ENCODE results near the gene GPR132. TPM values are rescaled to one million over a fixed set of nuclear protein-coding genes. Genes with fewer than 3 reads are reported as not detected.

Gene GPR132
- total RNA-seq, 6 experiments from 2014 or later: 0.05 to 0.14 TPM; not detected in 4

DNA sequence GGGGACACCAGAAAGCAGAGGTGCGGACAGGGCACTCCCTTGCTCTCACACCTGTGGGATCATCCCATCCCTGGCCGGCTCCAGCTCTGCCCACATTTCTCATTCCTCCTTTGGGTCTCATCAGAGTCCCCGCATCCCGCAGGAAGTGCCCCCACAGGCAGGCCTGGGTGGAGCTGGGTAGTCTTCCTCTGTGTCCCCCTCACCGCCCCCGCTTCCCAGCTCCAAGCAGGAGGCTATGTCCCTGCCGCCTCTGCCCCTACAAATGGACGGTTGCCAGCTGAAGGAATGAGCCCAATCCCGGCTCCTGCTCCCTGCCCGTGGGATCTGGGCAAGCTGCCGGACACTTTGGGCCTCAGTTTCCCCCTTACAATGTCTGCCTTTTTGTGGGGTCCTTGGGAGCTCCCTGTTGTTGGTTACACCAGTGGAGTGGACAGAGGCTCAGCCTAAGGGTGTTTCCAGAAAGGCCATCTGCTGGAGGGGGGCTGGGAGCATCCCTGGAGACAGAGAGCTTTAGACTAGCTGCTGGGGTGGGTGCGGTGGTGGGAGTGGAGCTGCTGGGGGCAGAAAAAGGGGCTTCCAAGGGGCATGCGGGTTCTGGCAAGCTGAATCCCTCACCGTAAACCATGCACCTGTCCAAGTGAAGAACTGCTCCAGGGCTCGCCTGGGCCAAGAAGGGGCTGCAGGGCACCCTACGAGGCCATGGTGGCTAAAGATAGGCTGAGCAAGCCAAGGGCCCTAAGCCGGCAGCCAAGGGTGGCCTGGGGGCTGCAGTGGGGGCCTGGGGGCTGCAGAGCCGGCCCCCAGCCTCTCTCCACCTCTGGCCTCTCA, 7.9 kb upstream of the GPR132 start:
- no peaks in the 10 kb centered on the region for H3K9me3 Mint-ChIP-seq
- DNase-seq: no peak
- H3K4me1 Mint-ChIP-seq (ENCODE audit: low read depth): peaks cover 15% of the 10 kb centered on the region
- no peak overlapping the region for H3K4me3 Mint-ChIP-seq
- no peak overlapping the region for H3K27ac Mint-ChIP-seq
- H3K27me3 Mint-ChIP-seq (ENCODE audit: insufficient read depth): peaks cover 8% of the 10 kb centered on the region
- no peaks in the 10 kb centered on the region for H3K36me3 Mint-ChIP-seq (ENCODE audit: low read depth)
- TF ChIP-seq, protein P1, sequence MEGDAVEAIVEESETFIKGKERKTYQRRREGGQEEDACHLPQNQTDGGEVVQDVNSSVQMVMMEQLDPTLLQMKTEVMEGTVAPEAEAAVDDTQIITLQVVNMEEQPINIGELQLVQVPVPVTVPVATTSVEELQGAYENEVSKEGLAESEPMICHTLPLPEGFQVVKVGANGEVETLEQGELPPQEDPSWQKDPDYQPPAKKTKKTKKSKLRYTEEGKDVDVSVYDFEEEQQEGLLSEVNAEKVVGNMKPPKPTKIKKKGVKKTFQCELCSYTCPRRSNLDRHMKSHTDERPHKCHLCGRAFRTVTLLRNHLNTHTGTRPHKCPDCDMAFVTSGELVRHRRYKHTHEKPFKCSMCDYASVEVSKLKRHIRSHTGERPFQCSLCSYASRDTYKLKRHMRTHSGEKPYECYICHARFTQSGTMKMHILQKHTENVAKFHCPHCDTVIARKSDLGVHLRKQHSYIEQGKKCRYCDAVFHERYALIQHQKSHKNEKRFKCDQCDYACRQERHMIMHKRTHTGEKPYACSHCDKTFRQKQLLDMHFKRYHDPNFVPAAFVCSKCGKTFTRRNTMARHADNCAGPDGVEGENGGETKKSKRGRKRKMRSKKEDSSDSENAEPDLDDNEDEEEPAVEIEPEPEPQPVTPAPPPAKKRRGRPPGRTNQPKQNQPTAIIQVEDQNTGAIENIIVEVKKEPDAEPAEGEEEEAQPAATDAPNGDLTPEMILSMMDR (IDR thresholded peaks at IDR 0.05): no peak

DNA sequence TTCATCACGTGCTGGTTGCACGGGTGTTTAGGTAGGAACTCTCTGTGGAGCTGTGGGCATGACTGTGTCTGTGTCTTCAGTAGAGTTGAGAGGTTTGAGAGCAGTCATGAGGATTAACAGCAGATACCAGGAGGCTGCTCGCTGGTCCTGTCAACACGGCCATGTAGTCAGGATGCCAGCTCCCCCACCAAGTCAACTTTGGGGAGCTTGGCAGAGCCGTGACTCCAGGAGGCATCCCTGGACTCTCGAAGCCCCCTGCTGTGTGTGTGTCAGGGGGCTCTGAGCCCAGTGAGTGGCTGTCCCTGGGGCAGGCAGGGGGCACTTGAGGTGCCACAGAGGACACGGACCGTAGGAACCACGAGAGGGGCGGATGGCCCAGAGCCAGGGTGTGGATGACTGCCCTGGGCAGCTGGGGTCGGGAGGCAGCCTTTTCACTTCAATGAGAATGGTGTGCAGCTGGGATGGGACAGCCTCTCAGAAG, 7.2 kb upstream of the GPR132 start:
- Mint-ChIP-seq H3K4me3 (no peak overlapping the region), H3K27me3 (ENCODE audit: insufficient read depth) (peaks cover 6% of the 10 kb centered on the region), H3K27ac (no peak overlapping the region), H3K9me3 (no peaks in the 10 kb centered on the region), H3K36me3 (ENCODE audit: low read depth) (no peaks in the 10 kb centered on the region), H3K4me1 (ENCODE audit: low read depth) (peaks cover 17% of the 10 kb centered on the region)
- TF ChIP-seq, protein P1 (IDR thresholded peaks at IDR 0.05): no peak
- DNase-seq: no peak

DNA sequence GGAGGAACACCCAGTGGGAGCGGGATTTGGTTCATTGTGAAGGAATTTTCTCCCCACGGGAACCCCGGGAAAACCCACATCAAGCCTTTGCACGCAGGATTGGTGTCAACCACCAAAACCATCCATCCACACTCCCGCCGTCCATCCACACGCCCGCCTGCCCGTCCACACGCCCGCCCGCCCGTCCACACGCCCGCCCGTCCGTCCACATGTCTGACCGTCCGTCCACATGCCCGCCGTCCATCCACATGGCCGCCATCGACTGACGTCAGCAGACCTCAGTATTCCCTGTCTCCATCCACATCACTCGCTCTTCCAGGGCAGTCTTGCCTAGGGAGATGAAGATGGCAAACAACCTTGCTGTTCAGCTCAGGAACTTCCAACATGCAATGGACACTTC, 6.7 kb upstream of the GPR132 start:
- H3K27me3 Mint-ChIP-seq (ENCODE audit: insufficient read depth): peaks cover 4% of the 10 kb centered on the region
- no peak overlapping the region for H3K27ac Mint-ChIP-seq
- TF ChIP-seq, protein P1 (IDR thresholded peaks at IDR 0.05): no peak
- H3K9me3 Mint-ChIP-seq: no peaks in the 10 kb centered on the region
- no peak for DNase-seq
- H3K36me3 Mint-ChIP-seq (ENCODE audit: low read depth): no peaks in the 10 kb centered on the region
- no peak overlapping the region for H3K4me3 Mint-ChIP-seq
- peaks cover 22% of the 10 kb centered on the region for H3K4me1 Mint-ChIP-seq (ENCODE audit: low read depth)

DNA sequence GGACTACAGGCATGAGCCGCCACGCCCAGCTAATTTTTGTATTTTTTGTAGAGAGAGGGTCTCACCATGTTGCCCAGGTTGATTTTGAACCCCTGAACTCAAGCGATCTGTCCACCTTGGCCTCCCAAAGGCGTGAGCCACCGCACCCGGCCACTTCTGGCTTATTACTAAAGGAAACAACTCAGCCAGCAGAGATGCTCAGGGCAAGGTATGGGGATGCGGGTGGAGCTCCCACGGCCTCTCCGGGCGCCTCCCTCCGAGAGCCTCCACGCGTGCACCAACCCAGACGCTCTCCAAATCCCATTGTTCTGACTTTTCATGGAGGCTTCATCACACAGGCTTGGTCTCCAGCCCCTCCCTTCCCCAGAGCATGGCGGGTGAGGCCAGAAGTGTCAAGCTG, 6.1 kb upstream of the GPR132 start:
- peaks cover 22% of the 10 kb centered on the region for H3K4me1 Mint-ChIP-seq (ENCODE audit: low read depth)
- no peak for DNase-seq
- no peaks in the 10 kb centered on the region for H3K9me3 Mint-ChIP-seq
- no peaks in the 10 kb centered on the region for H3K36me3 Mint-ChIP-seq (ENCODE audit: low read depth)
- TF ChIP-seq, protein P1 (IDR thresholded peaks at IDR 0.05): no peak
- H3K27me3 Mint-ChIP-seq (ENCODE audit: insufficient read depth): peaks cover 4% of the 10 kb centered on the region
- peak overlapping the region; percentile 40; the same call in 1 of the 2 replicates for H3K27ac Mint-ChIP-seq
- no peak overlapping the region for H3K4me3 Mint-ChIP-seq

DNA sequence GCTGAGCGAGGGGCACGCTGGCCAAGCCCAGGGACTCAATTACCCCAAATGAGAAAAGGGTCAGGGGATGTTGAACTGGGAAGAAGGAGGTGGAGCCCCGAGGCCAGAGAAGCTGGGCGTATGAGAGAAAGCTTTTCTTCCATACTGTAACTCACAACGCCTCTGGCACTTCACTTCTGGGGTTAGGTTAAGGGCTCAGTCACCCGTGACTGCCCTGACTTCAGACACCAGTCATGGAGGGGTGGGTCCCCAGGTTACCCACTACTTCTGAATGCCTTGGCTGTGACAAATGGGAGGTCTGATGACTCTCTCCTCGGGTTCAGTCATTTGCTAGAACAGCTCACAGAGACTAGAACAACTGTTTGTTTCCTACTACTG, 5.5 kb upstream of the GPR132 start:
- no peak overlapping the region for H3K4me3 Mint-ChIP-seq
- no peak for DNase-seq
- peaks cover 22% of the 10 kb centered on the region for H3K4me1 Mint-ChIP-seq (ENCODE audit: low read depth)
- H3K36me3 Mint-ChIP-seq (ENCODE audit: low read depth): no peaks in the 10 kb centered on the region
- H3K27ac Mint-ChIP-seq: no peak overlapping the region
- H3K27me3 Mint-ChIP-seq (ENCODE audit: insufficient read depth): peaks cover 4% of the 10 kb centered on the region
- TF ChIP-seq, protein P1 (IDR thresholded peaks at IDR 0.05): no peak
- H3K9me3 Mint-ChIP-seq: no peaks in the 10 kb centered on the region

All from HFFc6 (cell line).